Mesodermal cell (in vitro differentiated cells): ENCODE measurements around the gene PTPRG.

ENCODE experiments used
- H3K27ac ChIP-seq: 2 replicates; pipeline ENCODE4 v1.7.0; 2013; ENCODE audit warnings: mild to moderate bottlenecking, low read depth, low read length, moderate library complexity; ENCODE audit not compliant: severe bottlenecking
- H3K36me3 ChIP-seq: 2 replicates; pipeline ENCODE4 v1.7.1; 2013; ENCODE audit warnings: mild to moderate bottlenecking, low read length, moderate library complexity; ENCODE audit not compliant: control insufficient read depth, insufficient read depth
- H3K4me1 ChIP-seq: one replicate; pipeline ENCODE4 v1.7.1; 2013; ENCODE audit warnings: mild to moderate bottlenecking, low read length; ENCODE audit not compliant: insufficient read depth, control insufficient read depth, poor library complexity, severe bottlenecking
- H3K4me3 ChIP-seq: 2 replicates; pipeline ENCODE4 v1.7.0; 2013; ENCODE audit warnings: low read length, control low read depth, mild to moderate bottlenecking; ENCODE audit not compliant: insufficient read depth, poor library complexity, severe bottlenecking; ENCODE audit errors: extremely low read depth
- H3K9me3 ChIP-seq: 2 replicates; pipeline ENCODE4 v1.7.1; 2013; ENCODE audit warnings: mild to moderate bottlenecking, low read length, moderate library complexity; ENCODE audit not compliant: control insufficient read depth
- WGBS, 2 experiments: methylation state at CpG; one replicate each; pipeline ENCODE4 v1.1.5; 2013; ENCODE audit warnings: missing lambda C conversion rate in 2 of 2; ENCODE audit not compliant: insufficient coverage in 2 of 2; 5-methylcytosine and 5-hydroxymethylcytosine counted together

Gene PTPRG

GRCh38 chr3:61733876-61734275 lies 172.5 kb downstream of the PTPRG start:
- Histone ChIP-seq H3K9me3 (no peaks in the 10 kb centered on the region), H3K36me3 (no peaks in the 10 kb centered on the region), H3K4me3 (no peak overlapping the region), H3K4me1 (no peaks in the 10 kb centered on the region), H3K27ac (no peak overlapping the region)
- 83 to 94% methylated on average over 1 to 5 of the region's 6 CpGs for WGBS, 2 experiments

GRCh38 chr3:61734749-61735686 lies 173.6 kb downstream of the PTPRG start:
- Histone ChIP-seq H3K36me3 (no peaks in the 10 kb centered on the region), H3K4me3 (no peak overlapping the region), H3K4me1 (no peaks in the 10 kb centered on the region), H3K9me3 (no peaks in the 10 kb centered on the region), H3K27ac (no peak overlapping the region)
- 40 to 89% methylated on average over 1 of the region's 6 CpGs for WGBS, 2 experiments

- no peaks in the 10 kb centered on the region for H3K9me3 ChIP-seq
- H3K4me3 ChIP-seq, result no peak overlapping the region
- H3K36me3 ChIP-seq, result no peaks in the 10 kb centered on the region
- H3K4me1 ChIP-seq, result no peaks in the 10 kb centered on the region
- WGBS, 2 experiments, result 93 to 100% methylated on average over 1 to 4 of the region's 5 CpGs
- H3K27ac ChIP-seq, result no peak overlapping the region
These were observed 175.1 kb downstream of the PTPRG start for GRCh38 chr3:61736506-61736905.

GRCh38 chr3:61739640-61740039 lies 178.3 kb downstream of the PTPRG start:
- Histone ChIP-seq H3K9me3 (no peaks in the 10 kb centered on the region), H3K36me3 (no peaks in the 10 kb centered on the region), H3K4me3 (no peak overlapping the region), H3K27ac (no peak overlapping the region), H3K4me1 (no peaks in the 10 kb centered on the region)
- 100% methylated on average over 1 of the region's 1 CpG; no CpG with 5 or more reads in 1 of the 2 experiments for WGBS, 2 experiments

GRCh38 chr3:61740494-61740893 lies 179.1 kb downstream of the PTPRG start:
- no CpG with 5 or more reads among the region's 1 CpG for WGBS, 2 experiments
- Histone ChIP-seq H3K27ac (no peak overlapping the region), H3K36me3 (no peaks in the 10 kb centered on the region), H3K9me3 (no peaks in the 10 kb centered on the region), H3K4me1 (no peaks in the 10 kb centered on the region), H3K4me3 (no peak overlapping the region)

GRCh38 chr3:61741551-61741950 lies 180.2 kb downstream of the PTPRG start:
- WGBS, 2 experiments, result 100% methylated on average over 1 of the region's 3 CpGs; no CpG with 5 or more reads in 1 of the 2 experiments
- Histone ChIP-seq H3K4me1 (no peaks in the 10 kb centered on the region), H3K27ac (no peak overlapping the region), H3K36me3 (no peaks in the 10 kb centered on the region), H3K4me3 (no peak overlapping the region), H3K9me3 (no peaks in the 10 kb centered on the region)

DNA sequence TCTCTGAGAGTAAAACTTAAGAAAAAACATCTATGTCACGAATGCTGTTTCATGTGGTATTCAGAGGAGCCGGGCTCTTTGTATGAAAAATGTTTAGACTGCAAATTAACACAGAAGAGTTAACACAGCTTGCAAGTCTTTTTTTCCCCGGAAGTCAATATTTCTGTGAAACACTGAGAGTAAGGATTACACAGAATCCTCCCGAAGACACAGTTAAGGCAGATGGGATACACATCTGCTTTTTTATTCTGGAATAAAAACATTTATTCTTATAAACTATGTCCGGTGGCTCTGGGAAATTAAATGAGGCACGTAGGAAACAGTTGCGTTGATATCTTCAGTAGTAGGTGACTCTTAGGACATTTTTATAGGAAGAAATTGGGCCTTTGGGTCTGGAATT lies 180.6 kb downstream of the PTPRG start:
- Histone ChIP-seq H3K4me1 (no peaks in the 10 kb centered on the region), H3K9me3 (no peaks in the 10 kb centered on the region), H3K4me3 (no peak overlapping the region), H3K27ac (no peak overlapping the region), H3K36me3 (no peaks in the 10 kb centered on the region)
- WGBS, 2 experiments, result 92 to 93% methylated on average over 2 to 5 of the region's 7 CpGs

- Histone ChIP-seq H3K9me3 (no peaks in the 10 kb centered on the region), H3K27ac (no peak overlapping the region), H3K36me3 (no peaks in the 10 kb centered on the region), H3K4me1 (no peaks in the 10 kb centered on the region), H3K4me3 (no peak overlapping the region)
- WGBS, 2 experiments, result 85 to 98% methylated on average over 4 to 8 of the region's 11 CpGs
These were observed 181.7 kb downstream of the PTPRG start for GRCh38 chr3:61743067-61743466.

GRCh38 chr3:61743686-61744242 lies 182.4 kb downstream of the PTPRG start:
- Histone ChIP-seq H3K36me3 (no peaks in the 10 kb centered on the region), H3K4me1 (no peaks in the 10 kb centered on the region), H3K27ac (no peak overlapping the region), H3K9me3 (no peaks in the 10 kb centered on the region), H3K4me3 (no peak overlapping the region)
- WGBS, 2 experiments, result 40% methylated on average over 1 of the region's 2 CpGs; no CpG with 5 or more reads in 1 of the 2 experiments

- H3K4me1 ChIP-seq, result no peaks in the 10 kb centered on the region
- no peaks in the 10 kb centered on the region for H3K9me3 ChIP-seq
- WGBS, 2 experiments, result 90 to 95% methylated on average over 2 of the region's 3 CpGs
- H3K4me3 ChIP-seq, result no peak overlapping the region
- no peak overlapping the region for H3K27ac ChIP-seq
- H3K36me3 ChIP-seq, result no peaks in the 10 kb centered on the region
These were observed 186.9 kb downstream of the PTPRG start for GRCh38 chr3:61748288-61748687.

GRCh38 chr3:61750766-61751165 lies 189.4 kb downstream of the PTPRG start:
- H3K9me3 ChIP-seq, result no peaks in the 10 kb centered on the region
- no peaks in the 10 kb centered on the region for H3K4me1 ChIP-seq
- WGBS, 2 experiments, result 86 to 100% methylated on average over 2 of the region's 2 CpGs
- no peak overlapping the region for H3K4me3 ChIP-seq
- no peak overlapping the region for H3K27ac ChIP-seq
- H3K36me3 ChIP-seq, result peaks cover 11% of the 10 kb centered on the region
